ENCODE data around the gene KDM4F.

Gene KDM4F

GRCh38 chr11:95092549-95093324 lies 43.5 kb downstream of the KDM4F start:
- TF ChIP-seq CTCF (IDR thresholded peaks at IDR 0.05; ENCODE audit: low read depth, low read length) = peak; percentile 64
- H3K4me3 ChIP-seq (ENCODE audit: low read depth, low read length) = no peak overlapping the region
- in situ Hi-C loops (cut with HindIII; ENCODE audit: low sequenced_read_pairs) = no loop called here
- peak; percentile 67 for DNase-seq (ENCODE audit: low read depth, low spot score)

DNA sequence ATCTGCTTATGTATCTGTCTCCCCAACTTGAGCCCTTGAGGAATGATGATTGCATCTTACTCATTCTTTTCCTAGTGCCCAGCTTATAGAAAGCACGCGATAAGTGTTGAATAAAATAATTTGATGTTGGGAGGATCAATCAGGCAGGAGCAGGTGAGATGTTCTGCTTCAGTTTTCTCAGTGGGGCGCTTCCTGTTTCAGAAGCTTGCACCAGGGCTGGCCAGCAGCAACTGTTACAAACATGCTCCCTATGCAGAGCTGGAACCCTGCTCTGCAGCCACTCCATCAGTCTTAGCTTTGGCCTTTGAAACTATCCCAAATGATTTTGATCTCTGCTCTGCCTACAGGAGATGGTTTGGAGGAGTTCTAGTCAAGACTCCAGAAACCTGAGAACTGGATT lies 44.3 kb downstream of the KDM4F start:
- in situ Hi-C loops (cut with HindIII; ENCODE audit: low sequenced_read_pairs) = no loop called here
- H3K4me3 ChIP-seq (ENCODE audit: low read depth, low read length) = no peak overlapping the region
- DNase-seq (ENCODE audit: low read depth, low spot score) = no peak
- no peak for TF ChIP-seq CTCF (IDR thresholded peaks at IDR 0.05; ENCODE audit: low read depth, low read length)

DNA sequence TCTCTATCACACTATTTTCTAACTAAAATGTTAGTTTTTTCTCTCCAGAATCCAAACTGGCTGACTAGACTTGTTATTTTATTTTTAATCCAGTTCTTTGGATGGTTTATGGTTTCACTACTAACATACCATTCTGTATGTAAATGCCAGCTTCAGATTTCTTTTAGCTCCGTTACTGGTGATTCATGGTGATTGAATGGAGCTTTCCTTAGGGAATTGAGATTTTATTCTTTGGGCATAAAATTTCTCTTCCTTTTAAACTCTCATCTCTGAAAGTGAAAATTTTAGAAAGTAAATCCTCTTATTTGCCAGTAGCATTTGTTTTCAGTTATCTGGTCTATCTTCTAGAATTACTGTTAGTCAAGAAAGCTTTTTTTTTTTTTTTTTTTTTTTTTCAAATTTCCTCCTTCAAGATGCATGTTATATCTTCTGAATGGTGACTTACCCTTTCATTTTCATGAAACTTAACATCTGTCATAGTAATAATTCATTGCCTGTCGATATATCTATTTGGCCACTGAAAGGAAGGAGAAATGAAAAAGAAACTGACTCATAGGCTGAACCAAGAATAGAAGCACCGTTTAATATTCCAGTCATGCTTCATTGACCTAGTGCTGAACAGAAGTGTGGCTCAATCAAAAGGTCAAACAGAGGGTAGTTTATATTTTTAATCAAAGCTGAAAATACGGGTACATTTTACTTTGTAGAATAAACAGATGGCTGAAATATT lies 46.8 kb downstream of the KDM4F start:
- in situ Hi-C loops (cut with HindIII; ENCODE audit: low sequenced_read_pairs) = no loop called here
- no peak for TF ChIP-seq CTCF (IDR thresholded peaks at IDR 0.05; ENCODE audit: low read depth, low read length)
- peak; percentile 52 for DNase-seq (ENCODE audit: low read depth, low spot score)
- H3K4me3 ChIP-seq (ENCODE audit: low read depth, low read length) = no peak overlapping the region

GRCh38 chr11:95097209-95097608 lies 48.0 kb downstream of the KDM4F start:
- no peak overlapping the region for H3K4me3 ChIP-seq (ENCODE audit: low read depth, low read length)
- in situ Hi-C loops (cut with HindIII; ENCODE audit: low sequenced_read_pairs) = no loop called here
- no peak for TF ChIP-seq CTCF (IDR thresholded peaks at IDR 0.05; ENCODE audit: low read depth, low read length)
- DNase-seq (ENCODE audit: low read depth, low spot score) = no peak

- DNase-seq (ENCODE audit: low read depth, low spot score) = no peak
- in situ Hi-C loops (cut with HindIII; ENCODE audit: low sequenced_read_pairs) = no loop called here
- no peak overlapping the region for H3K4me3 ChIP-seq (ENCODE audit: low read depth, low read length)
- no peak for TF ChIP-seq CTCF (IDR thresholded peaks at IDR 0.05; ENCODE audit: low read depth, low read length)
Measured at GRCh38 chr11:95098826-95099225, 49.6 kb downstream of the KDM4F start.

DNA sequence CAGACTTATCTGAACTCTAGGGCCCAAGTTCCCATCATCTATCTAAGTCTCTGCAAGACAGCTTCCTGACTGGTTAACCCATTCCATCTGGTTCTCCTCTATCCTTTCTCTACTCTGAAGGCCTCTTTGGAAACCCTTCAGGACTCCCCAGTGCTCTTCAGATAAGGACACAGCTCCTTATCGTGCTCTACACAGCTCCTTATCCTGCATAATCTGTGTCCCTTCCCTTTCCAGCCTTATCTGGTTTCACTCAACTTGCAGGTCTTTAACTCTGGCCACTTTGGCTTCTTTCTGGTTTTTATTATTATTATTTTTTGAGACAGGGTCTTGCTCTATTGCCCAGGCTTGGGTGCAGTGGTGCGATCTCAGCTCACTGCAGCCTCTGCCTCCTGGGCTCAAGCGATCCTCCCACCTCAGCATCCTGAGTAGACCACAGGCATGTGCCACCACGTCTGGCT lies 51.0 kb downstream of the KDM4F start:
- no peak for DNase-seq (ENCODE audit: low read depth, low spot score)
- H3K4me3 ChIP-seq (ENCODE audit: low read depth, low read length) = no peak overlapping the region
- in situ Hi-C loops (cut with HindIII; ENCODE audit: low sequenced_read_pairs) = no loop called here
- TF ChIP-seq CTCF (IDR thresholded peaks at IDR 0.05; ENCODE audit: low read depth, low read length) = no peak

Data from astrocyte of the spinal cord (primary cell).